CD4-positive, alpha-beta T cell (primary cell): ENCODE results near the gene PDLIM5. TPM values are rescaled to one million over a fixed set of nuclear protein-coding genes. Genes with fewer than 3 reads are reported as not detected.

Source experiments
- ATAC-seq: fragments of 200-7000 bp; cut with Tn5 transposase; one replicate; pipeline ENCODE4 v1.10.0; 2022; ENCODE audit warnings: mild to moderate bottlenecking; ENCODE audit not compliant: poor library complexity
- CTCF ChIA-PET: fragments of 350-600 bp; sonication (Branson Sonifier 250); formaldehyde crosslinking; loops from one replicate; lab custom pipeline; 2021; ENCODE audit warnings: antibody characterized with exemption, inconsistent platforms; lab: Charles Lee
- POLR2A ChIA-PET: fragments of 350-600 bp; sonication (Branson Sonifier 250); formaldehyde crosslinking; loops from one replicate; lab custom pipeline; 2021; ENCODE audit warnings: antibody characterized with exemption, inconsistent platforms; lab: Charles Lee
- DNase-seq, 14 experiments: peaks; one replicate each; pipeline ENCODE4 v3.0.0-alpha.2; 2013 to 2020; ENCODE audit warnings: mixed read lengths in 2 of 14
- H3K27ac ChIP-seq, 2 donors: one replicate each; pipeline versions ENCODE4 v1.5.1 to v1.7.0; 2013; ENCODE audit warnings: low read length in 2 of 2, low read depth in 1 of 2, mild to moderate bottlenecking in 1 of 2
- H3K27me3 ChIP-seq, 2 experiments: 1 replicate in 1 of 2; 2 replicates in 1 of 2; pipeline versions ENCODE4 v1.6.1 to v1.7.0; 2013; ENCODE audit warnings: low read length in 2 of 2, control low read depth in 1 of 2, mild to moderate bottlenecking in 1 of 2, moderate library complexity in 1 of 2; ENCODE audit not compliant: insufficient read depth in 2 of 2, control insufficient read depth in 1 of 2
- H3K36me3 ChIP-seq: one replicate; pipeline ENCODE4 v1.6.1; 2013; ENCODE audit warnings: low read length, control low read depth; ENCODE audit not compliant: insufficient read depth
- H3K4me1 ChIP-seq: one replicate; pipeline ENCODE4 v1.6.1; 2013; ENCODE audit warnings: low read length, control low read depth; ENCODE audit not compliant: insufficient read depth
- H3K4me3 ChIP-seq: one replicate; pipeline ENCODE4 v1.5.1; 2013; ENCODE audit warnings: mild to moderate bottlenecking, low read length, moderate library complexity
- H3K9me3 ChIP-seq, 2 experiments: 1 replicate in 1 of 2; 2 replicates in 1 of 2; pipeline versions ENCODE4 v1.6.1 to v1.7.0; 2013; ENCODE audit warnings: low read length in 2 of 2, mild to moderate bottlenecking in 2 of 2, control low read depth in 1 of 2, moderate library complexity in 1 of 2; ENCODE audit not compliant: control insufficient read depth in 1 of 2, insufficient read depth in 1 of 2
- H3K27ac Mint-ChIP-seq: one replicate; pipeline ENCODE4 v1.8.0; 2020; ENCODE audit warnings: mixed read lengths
- H3K27me3 Mint-ChIP-seq: one replicate; pipeline ENCODE4 v1.8.0; 2021; ENCODE audit warnings: mixed read lengths
- H3K36me3 Mint-ChIP-seq: one replicate; pipeline ENCODE4 v1.8.0; 2021; ENCODE audit warnings: low read depth, mixed read lengths
- H3K4me1 Mint-ChIP-seq: one replicate; pipeline ENCODE4 v1.8.0; 2021; ENCODE audit warnings: low read depth, mixed read lengths
- H3K4me3 Mint-ChIP-seq: one replicate; pipeline ENCODE4 v1.8.0; 2020; ENCODE audit warnings: mild to moderate bottlenecking, mixed read lengths
- H3K9me3 Mint-ChIP-seq: one replicate; pipeline ENCODE4 v1.8.0; 2020; ENCODE audit warnings: mixed read lengths
- CTCF ChIP-seq: fragments of 200-600 bp; IDR thresholded peaks from one replicate; pipeline ENCODE4 v1.8.0; 2022; ENCODE audit warnings: antibody characterized with exemption, mild to moderate bottlenecking
- intact Hi-C, 2 experiments: fragments of 100-400 bp; cut with DNase I in 1 of 2; cut with micrococcal nuclease in 1 of 2; formaldehyde crosslinking; loops; one replicate each; pipeline versions ENCODE4 v1.15.1 to v1.9.0; 2023 to 2025; cut with DNase I, micrococcal nuclease
- total RNA-seq, 174 experiments: library from RNA in 2 of 174; stranded (reverse) in 2 of 174; gene quantifications; one replicate each; pipeline ENCODE4 v1.2.3 and lab custom pipeline; 2021 to 2026

PDLIM5 gene
- total RNA-seq, 2 experiments from 2014 or later: 23.0 to 23.1 TPM

GRCh38 chr4:94507281-94507680 lies 55.5 kb downstream of the PDLIM5 start:
- no peak for TF ChIP-seq CTCF
- H3K27me3 Mint-ChIP-seq: no peaks in the 10 kb centered on the region
- no peak for ATAC-seq
- H3K27ac Mint-ChIP-seq: no peak overlapping the region
- H3K36me3 ChIP-seq: no peaks in the 10 kb centered on the region
- H3K4me1 ChIP-seq: no peaks in the 10 kb centered on the region
- no peak overlapping the region for H3K27ac ChIP-seq
- H3K9me3 ChIP-seq: no peaks in the 10 kb centered on the region
- peaks cover 7% of the 10 kb centered on the region for H3K4me1 Mint-ChIP-seq
- H3K36me3 Mint-ChIP-seq: no peaks in the 10 kb centered on the region
- H3K9me3 Mint-ChIP-seq: no peaks in the 10 kb centered on the region
- CTCF ChIA-PET: no interaction called here
- H3K4me3 Mint-ChIP-seq: no peak overlapping the region
- intact Hi-C loops: no loop called here
- H3K4me3 ChIP-seq: no peak overlapping the region
- no peaks in the 10 kb centered on the region for H3K27me3 ChIP-seq
- POLR2A ChIA-PET: no interaction called here
- DNase-seq: no peak

GRCh38 chr4:94507708-94508107 lies 56.0 kb downstream of the PDLIM5 start:
- Mint-ChIP-seq H3K4me1 (peaks cover 7% of the 10 kb centered on the region), H3K9me3 (no peaks in the 10 kb centered on the region), H3K4me3 (no peak overlapping the region), H3K27me3 (no peaks in the 10 kb centered on the region), H3K36me3 (no peaks in the 10 kb centered on the region), H3K27ac (no peak overlapping the region)
- DNase-seq (no peak), ATAC-seq (no peak)
- ChIA-PET CTCF (no interaction called here), POLR2A (no interaction called here)
- Histone ChIP-seq H3K27me3 (no peaks in the 10 kb centered on the region), H3K4me1 (no peaks in the 10 kb centered on the region), H3K36me3 (no peaks in the 10 kb centered on the region), H3K9me3 (no peaks in the 10 kb centered on the region), H3K4me3 (no peak overlapping the region), H3K27ac (no peak overlapping the region)
- no peak for TF ChIP-seq CTCF
- intact Hi-C loops: no loop called here

DNA sequence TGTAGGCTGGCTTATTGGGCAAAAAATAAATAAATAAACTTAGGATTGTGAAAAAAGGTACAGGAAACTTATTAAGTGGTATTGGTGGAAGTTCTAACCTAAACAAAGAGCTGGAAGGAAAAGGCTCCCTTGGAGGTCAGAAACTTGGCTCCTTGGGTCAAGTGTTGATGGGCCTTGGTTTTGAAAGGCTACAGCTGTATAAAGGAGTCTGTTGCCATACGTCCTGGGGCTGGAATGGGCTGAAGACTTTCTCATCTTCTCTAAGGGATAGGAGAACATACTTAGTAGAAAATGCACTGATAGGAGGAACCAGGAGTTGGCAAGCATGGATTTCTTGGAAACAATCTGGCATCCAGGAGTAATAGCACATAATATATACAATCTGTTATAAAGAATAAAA lies 56.6 kb downstream of the PDLIM5 start:
- intact Hi-C loops: no loop called here
- no peak overlapping the region for H3K4me3 Mint-ChIP-seq
- DNase-seq (no peak), ATAC-seq (no peak)
- H3K4me3 ChIP-seq: no peak overlapping the region
- no peak for TF ChIP-seq CTCF
- H3K27me3 Mint-ChIP-seq: no peaks in the 10 kb centered on the region
- H3K4me1 ChIP-seq: no peaks in the 10 kb centered on the region
- H3K36me3 ChIP-seq: no peaks in the 10 kb centered on the region
- H3K4me1 Mint-ChIP-seq: peaks cover 7% of the 10 kb centered on the region
- no peak overlapping the region for H3K27ac Mint-ChIP-seq
- ChIA-PET CTCF (no interaction called here), POLR2A (no interaction called here)
- H3K9me3 ChIP-seq: no peaks in the 10 kb centered on the region
- H3K27ac ChIP-seq: no peak overlapping the region
- no peaks in the 10 kb centered on the region for H3K9me3 Mint-ChIP-seq
- H3K27me3 ChIP-seq: no peaks in the 10 kb centered on the region
- H3K36me3 Mint-ChIP-seq: no peaks in the 10 kb centered on the region
